Glomerular visceral epithelial cell (primary cell): ENCODE measurements around the gene NEDD4L.

Experiments used
- DNase-seq: peaks from one replicate; pipeline ENCODE4 v3.0.0-alpha.2; 2016; ENCODE audit errors: extremely low spot score

NEDD4L gene

GRCh38 chr18:58180738-58181353 is 136.8 kb downstream of the NEDD4L start:
- peak; percentile 70 for DNase-seq

- DNase-seq: no peak
Measured at GRCh38 chr18:58181988-58182387, 138.0 kb downstream of the NEDD4L start.

DNA sequence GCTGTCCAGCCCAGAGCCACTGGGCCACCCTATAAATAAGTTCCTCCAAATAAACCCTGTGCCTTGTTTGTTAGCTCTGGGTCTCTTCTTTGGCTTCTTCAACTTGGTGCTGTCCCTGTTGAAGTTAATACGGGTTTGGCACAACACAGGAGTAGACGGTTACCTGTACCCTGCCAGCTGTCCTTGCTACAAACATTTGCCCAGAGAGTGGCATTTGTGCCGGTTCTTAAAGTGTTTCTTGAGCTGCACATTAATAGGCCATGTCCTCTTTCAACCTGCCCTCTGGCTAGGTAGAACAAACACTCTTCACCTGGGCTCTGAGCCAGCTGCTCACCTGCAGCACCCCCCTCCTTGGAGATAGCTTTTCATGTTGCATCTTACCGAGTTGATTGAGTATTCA is 139.2 kb downstream of the NEDD4L start:
- no peak for DNase-seq

DNA sequence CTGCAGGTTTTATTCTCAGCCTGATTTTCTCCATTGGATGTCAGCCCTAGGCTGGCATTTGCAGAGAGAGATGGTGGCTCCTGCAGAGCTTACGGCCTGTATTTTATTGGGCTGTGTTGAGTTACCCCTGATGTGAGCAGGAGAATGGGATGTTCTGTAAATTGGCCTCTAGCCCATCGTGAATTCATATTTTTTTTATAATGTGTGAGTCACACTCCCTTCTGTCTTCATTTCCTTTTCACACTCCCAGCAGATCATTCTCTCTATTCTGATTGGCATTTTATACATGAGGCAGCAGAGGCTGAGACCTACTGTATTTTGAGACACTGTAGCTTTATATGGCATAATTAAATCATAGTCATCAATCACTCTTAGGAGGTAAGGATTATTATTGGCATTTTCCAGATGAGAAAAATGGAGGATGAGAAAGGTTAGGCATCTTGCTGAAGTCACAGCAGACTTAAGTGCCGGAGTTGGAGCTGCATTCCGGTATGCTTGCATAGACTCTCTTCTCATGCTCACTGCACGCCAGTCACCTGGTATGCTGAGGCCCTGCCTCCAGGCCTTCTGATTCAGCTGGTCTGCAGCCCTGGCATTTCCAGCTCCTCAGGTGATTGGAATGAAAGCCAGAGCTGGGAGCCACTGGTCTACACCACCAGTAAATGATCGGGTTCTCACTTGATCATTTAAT is 142.4 kb downstream of the NEDD4L start:
- DNase-seq: peak; percentile 88

DNA sequence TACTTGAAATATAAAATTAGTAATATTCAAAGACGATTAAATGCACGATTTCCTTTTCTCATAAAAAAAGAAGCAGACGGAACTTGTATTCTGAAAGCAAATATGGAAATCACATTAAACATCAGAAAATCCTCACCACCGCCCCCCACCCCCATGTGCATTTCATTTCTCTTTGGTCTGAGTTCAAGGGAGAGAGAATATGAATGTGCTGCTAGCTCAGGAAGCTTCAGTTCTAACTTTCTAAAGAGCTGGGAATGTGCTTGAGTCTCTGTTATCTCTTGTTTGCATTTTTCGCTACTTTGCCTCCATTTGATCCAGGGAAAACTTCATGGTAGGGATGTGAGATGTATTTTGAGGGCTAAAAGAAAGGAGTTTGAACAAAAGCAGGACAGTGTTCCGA is 143.6 kb downstream of the NEDD4L start:
- no peak for DNase-seq

GRCh38 chr18:58188996-58189395 is 145.0 kb downstream of the NEDD4L start:
- no peak for DNase-seq

DNA sequence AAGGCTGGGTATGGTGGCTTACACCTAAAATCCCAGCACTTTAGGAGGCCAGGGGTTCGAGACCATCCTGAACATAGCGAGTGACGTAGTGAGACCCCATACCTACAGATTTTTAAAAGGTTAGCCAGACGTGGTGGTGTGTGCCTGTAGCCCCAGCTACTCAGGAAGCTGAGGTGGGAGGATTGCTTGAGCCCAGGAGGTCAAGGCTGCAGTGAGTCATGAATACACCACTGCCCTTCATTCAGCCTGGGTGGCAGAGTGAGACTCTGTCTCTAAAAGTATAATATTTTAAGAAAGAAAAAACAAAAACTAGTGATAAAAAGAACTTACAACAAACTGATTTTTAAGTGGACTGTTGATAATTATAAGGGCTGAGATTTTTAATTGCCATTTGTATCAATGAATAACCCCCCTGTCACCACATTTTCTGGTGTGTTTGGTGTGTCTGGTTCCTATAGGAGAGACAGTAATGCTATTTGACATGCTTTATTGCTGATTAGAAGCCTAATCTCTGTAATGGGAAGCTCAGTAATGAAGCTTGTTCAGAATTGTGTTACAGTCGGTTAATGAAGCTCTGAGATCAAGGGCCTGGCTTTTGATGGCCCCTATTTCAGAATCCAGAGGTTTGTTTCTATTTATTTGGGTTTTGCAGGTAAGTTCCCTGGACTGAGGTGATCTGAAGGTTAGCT is 147.0 kb downstream of the NEDD4L start:
- DNase-seq: no peak

- DNase-seq: no peak
Measured at GRCh38 chr18:58191626-58192025, 147.6 kb downstream of the NEDD4L start.

DNA sequence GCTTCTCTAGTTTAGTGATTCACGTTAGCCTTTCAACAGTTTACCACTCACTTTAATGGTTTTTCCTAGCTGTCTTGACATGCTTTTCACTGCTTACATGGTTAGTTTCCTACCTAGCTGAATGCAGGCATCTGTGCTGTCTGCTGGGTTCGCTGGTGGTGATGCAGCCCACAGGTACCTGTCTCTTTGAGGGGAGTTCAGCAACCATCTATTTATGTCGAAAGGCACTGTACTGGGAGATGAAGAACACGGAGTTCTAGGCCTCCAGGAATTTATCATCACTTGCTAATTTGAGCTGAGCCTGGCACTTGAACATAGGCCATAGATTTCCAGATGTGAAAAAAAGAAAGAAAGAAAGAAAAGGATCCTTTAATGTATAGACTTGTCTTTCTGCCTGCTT is 148.5 kb downstream of the NEDD4L start:
- no peak for DNase-seq

DNA sequence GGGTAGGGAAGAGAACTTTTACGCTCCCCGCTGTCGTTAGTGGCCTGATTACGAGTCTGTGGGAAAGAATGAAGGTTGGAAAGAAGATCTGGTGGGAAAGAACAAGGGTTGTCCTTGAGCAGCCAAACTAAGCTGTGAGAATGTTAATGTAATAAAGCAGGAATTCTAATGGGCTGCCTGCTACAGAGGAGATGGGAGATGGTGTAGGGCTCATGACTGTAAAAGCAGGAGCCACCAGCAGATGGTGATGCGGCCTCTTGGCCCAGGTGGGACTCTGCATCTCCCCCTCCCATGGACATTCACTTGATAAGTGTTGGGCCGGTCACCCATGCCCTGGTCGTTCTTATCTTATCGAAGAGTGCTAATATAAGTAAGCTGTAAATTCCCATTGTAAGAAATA is 150.0 kb downstream of the NEDD4L start:
- DNase-seq: no peak

- no peak for DNase-seq
Measured at GRCh38 chr18:58195278-58195765, 151.3 kb downstream of the NEDD4L start.

GRCh38 chr18:58196164-58196563 is 152.1 kb downstream of the NEDD4L start:
- no peak for DNase-seq

GRCh38 chr18:58196881-58197872 is 153.2 kb downstream of the NEDD4L start:
- DNase-seq: no peak

- no peak for DNase-seq
Measured at GRCh38 chr18:58201268-58201667, 157.2 kb downstream of the NEDD4L start.

- peak; percentile 73 for DNase-seq
Measured at GRCh38 chr18:58201733-58202730, 158.0 kb downstream of the NEDD4L start.

DNA sequence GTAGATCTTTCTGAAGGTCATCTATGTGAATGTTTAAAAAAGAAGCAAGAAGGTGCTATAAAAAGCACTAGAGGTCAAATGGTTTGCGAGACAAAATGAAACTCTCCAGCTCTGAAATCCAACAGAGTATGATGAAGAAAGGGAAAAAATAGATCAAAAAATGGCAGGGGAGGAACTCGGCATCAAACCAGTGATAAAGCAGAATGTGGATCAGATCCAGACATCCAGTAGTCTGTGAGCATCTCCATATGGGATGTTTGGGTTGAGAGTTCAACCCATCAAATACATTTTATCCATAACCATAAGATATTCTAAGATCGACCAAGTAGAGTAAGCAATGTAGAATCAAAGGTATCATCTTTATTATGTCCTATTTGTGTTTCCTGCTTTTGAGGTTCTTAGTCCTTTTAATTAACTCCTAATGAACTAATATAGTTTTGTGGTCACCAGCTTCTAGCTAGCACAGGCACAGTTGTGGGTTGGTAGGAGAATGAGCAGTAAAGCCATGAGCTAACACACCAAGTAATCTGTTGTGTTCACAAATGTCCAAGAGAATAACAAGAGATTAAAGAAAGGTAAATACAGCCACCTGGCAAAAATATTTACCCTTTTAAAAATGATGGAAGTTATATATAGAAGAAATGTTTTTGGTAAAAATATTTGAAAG is 160.9 kb downstream of the NEDD4L start:
- no peak for DNase-seq

DNA sequence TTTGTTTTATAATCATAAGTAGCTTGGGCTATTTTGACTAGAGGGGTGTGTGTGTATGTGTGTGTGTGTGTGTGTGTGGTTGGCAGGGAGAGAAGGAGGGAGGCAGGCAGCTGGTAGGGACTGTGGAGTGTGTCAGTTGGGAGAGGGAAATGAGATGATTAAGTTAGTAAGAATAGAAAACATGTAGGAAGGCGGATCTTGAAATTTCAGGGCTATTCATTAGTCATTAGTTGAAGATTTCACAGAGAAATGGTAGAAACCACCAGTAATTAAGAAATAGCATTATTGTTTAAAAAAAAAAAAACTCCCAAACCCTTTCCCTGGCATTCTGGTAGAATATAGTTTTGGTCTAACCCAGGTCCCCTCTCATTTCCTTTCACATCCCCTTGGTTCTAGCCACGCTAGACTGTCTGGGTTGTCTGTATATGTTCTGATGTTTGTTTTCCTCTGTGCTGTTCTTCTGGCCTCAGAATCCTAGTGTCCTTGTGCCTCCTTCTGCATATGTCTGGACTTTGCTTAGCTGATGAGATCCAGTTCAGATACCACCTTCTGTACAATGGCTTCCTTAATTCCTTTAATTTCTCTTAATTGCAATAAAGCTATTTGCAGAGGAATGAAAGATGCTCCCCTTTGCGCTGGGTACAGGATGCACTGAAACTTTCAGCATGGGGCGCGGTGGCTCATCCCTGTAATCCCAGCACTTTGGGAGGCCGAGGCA is 161.6 kb downstream of the NEDD4L start:
- DNase-seq: peak; percentile 51

DNA sequence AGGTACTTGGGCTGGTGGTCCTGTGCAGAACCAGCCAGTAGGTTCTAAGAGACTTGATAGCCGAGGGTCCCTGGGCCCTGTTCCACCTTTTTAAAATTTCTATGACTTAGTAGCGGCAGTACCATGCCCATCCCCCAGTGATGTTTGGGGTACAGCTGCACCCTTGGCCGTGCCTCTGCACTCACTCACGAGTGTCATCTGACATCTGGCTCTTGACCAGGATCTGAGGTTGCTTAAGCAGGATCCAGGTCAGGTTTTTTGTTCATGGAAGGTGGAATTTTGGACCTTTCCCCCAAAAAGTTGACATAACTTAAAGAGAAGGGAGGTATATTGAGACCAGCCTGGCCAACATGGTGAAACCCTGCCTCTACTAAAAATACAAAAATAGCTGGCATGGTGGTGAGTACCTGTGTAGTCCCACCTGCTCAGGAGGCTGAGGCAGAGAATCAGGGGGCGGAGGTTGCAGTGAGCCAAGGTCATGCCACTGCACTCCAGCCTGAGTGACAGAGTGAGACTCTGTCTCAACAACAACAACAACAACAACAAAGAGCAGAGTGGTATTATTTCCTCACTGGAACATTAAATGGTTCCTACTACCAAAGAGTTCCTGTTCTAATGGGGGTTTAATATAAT is 163.6 kb downstream of the NEDD4L start:
- DNase-seq: no peak
